Gastroesophageal sphincter (tissue), 3 donors: ENCODE results near the gene TNS3.

ENCODE experiments used
- CTCF ChIP-seq, 4 experiments: fragments of 200-600 bp in 2 of 4; fragments of 450-650 bp in 2 of 4; sonication (generic) in 1 of 4; IDR thresholded peaks; one replicate each; pipeline ENCODE4 v1.5.1; 2017 to 2019; ENCODE audit warnings: antibody characterized with exemption in 4 of 4, mild to moderate bottlenecking in 2 of 4, moderate library complexity in 2 of 4
- POLR2AphosphoS5 ChIP-seq: sonication (generic); formaldehyde crosslinking; IDR thresholded peaks from one replicate; pipeline ENCODE4 v1.6.1; 2017; ENCODE audit warnings: antibody characterized with exemption

- TF ChIP-seq POLR2AphosphoS5, result no peak
- no peak for TF ChIP-seq CTCF (IDR thresholded peaks at IDR 0.05)
These were observed 24.1 kb upstream of the TNS3 start for GRCh38 chr7:47605816-47606575.
